GM19240 (cell line): ENCODE data around the gene IL1R2.

Experiments
- DNase-seq: peaks from one replicate; pipeline ENCODE4 v3.0.0; 2011; ENCODE audit warnings: low spot score; ENCODE audit not compliant: insufficient read length

IL1R2 gene, protein sequence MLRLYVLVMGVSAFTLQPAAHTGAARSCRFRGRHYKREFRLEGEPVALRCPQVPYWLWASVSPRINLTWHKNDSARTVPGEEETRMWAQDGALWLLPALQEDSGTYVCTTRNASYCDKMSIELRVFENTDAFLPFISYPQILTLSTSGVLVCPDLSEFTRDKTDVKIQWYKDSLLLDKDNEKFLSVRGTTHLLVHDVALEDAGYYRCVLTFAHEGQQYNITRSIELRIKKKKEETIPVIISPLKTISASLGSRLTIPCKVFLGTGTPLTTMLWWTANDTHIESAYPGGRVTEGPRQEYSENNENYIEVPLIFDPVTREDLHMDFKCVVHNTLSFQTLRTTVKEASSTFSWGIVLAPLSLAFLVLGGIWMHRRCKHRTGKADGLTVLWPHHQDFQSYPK

GRCh38 chr2:101991721-101992145, at the start of gene IL1R2:
TSS of gene IL1R2 (plus strand) at chr2:101991960. CDS start at chr2:102008576, 16,616 bp downstream.
- DNase-seq: no peak

GRCh38 chr2:101942851-101943250, 48.9 kb upstream of the IL1R2 start:
- no peak for DNase-seq

- DNase-seq: no peak
Measured at GRCh38 chr2:101946372-101947039, 45.3 kb upstream of the IL1R2 start.

GRCh38 chr2:101947374-101947773, 44.4 kb upstream of the IL1R2 start:
- no peak for DNase-seq

DNA sequence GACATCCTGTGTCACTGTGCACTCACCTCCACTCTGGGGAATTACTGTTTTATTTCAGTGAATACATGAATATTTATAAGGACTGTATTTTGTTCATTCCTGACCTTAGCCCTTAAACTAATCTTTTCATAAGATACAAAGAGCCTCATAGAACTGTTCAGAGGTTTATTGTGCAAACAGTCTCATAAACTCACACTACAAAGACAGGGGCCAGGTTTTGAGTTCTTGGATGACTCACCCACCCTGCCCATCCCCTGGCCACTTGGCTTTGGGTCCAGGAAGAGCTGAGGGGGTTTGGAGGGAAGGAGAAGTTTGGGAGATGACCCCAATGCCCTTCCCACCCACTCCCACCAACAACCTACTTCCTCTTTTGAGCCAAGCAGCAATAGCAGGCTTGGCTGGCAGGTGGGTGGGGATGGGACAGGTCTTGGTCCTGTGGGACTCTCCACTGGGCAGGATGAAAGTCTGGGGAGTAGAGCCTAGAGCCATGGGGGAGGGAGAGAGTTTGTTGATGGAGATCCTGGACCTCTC, 43.1 kb upstream of the IL1R2 start:
- no peak for DNase-seq

- DNase-seq: no peak
Measured at GRCh38 chr2:101949304-101949703, 42.5 kb upstream of the IL1R2 start.

DNA sequence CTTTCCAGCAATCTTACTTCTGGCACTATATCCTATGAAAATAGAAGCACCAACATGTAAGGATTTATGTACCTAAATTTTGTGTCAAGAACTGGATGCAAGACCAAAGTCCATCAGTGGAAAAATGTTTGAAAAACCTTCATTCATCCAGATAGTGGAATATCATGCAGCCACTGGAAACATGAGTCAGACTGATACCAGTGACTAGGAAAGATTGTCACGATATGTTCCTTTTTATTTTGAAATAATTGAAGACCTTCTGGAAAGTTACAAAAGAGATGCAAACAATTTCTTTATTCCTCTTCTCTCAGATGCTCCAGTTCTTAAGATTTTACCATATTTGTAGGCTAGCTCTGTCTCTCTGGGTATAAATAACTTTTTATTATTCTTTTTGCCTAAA, 40.5 kb upstream of the IL1R2 start:
- no peak for DNase-seq

DNA sequence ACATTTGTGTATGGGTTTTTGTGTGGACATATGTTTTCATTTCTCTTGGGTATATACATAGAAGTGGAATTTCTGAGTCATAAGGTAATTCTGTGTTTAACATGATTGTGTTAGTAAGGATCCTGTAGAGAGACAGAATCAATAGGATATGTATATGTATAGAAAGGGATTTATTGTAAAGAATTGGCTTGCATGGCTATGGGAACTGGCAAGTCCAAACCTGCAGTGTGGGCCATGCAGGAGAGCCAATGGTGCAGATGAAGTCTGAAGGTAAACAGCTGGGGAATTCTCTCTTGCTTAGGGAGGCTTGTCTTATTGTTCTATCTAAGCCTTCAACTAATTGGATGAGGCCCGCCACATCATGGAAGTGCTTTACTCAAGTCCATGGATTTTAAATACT, 39.2 kb upstream of the IL1R2 start:
- no peak for DNase-seq

DNA sequence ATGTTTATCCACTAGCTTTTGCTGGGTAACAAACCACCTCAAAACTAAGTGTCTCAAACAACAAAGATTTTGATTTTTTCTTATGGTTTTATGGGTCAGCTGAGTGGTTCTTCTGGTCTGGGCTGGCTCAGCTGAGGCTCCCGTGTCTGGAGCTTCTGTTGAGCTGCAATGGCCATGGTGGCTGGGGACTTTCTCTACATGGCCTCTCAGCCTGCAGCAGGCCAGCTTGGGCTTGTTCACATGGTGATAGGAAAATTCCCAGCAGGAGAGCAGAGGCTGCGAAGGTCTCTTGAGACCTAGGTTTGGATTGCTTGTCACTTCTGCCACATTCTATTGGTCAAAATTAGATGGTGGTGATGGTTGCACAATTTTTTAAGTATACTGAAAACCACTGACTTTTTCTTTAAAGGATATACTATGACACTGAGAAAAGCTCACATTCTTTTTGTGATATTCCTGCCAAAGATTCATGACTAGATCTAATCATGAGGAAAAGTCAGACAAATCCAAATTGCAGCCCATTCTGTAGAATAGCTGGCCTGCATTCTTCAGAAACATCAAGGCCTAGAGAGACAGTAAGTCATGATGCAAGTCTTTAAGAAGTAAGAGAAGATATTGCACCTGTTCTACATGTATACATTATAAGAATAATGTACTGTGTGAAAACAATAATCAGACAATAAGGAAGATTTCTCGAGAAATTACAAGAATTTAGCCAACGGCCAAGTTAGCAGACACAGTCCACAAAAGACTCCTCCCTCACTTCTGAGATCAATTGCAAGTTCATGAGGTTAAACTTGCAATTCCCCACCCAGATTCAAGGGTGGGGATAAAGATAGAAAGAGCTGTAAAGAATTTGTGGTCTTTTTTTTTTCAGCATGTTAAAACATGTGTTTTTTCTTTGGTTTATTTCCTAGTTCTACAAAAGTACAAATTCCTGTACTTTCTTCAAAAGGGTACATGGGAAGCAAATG, 35.0 kb upstream of the IL1R2 start:
- DNase-seq: no peak

- no peak for DNase-seq
Measured at GRCh38 chr2:101958061-101958460, 33.7 kb upstream of the IL1R2 start.

DNA sequence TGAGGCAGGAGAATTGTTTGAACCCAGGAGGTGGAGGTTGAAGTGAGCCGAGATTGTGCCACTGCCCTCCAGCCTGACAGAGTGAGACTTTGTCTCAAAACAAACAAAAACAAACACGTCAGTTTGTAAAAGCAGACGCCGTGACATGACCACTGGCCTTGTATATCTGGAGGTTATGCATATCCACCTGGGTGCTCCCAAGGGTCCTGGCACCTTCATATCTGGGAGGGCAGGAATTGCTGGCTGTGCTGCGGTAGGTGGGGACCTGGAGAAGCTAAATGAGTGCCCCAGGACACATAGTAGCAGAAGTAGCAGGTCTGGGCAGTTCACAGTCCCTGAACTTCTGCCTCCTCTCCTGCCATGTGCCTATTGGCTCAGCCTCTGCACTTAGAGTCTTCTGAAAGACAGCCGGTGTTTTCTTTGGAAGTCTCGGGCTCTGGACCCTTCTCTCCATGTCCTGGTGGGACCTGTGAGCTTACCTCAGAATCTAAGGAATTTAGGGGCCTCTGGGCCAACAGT, 30.9 kb upstream of the IL1R2 start:
- no peak for DNase-seq

GRCh38 chr2:101961338-101962191, 30.2 kb upstream of the IL1R2 start:
- DNase-seq: no peak

- DNase-seq: no peak
Measured at GRCh38 chr2:101962309-101962708, 29.5 kb upstream of the IL1R2 start.

GRCh38 chr2:101963198-101963597, 28.6 kb upstream of the IL1R2 start:
- no peak for DNase-seq

DNA sequence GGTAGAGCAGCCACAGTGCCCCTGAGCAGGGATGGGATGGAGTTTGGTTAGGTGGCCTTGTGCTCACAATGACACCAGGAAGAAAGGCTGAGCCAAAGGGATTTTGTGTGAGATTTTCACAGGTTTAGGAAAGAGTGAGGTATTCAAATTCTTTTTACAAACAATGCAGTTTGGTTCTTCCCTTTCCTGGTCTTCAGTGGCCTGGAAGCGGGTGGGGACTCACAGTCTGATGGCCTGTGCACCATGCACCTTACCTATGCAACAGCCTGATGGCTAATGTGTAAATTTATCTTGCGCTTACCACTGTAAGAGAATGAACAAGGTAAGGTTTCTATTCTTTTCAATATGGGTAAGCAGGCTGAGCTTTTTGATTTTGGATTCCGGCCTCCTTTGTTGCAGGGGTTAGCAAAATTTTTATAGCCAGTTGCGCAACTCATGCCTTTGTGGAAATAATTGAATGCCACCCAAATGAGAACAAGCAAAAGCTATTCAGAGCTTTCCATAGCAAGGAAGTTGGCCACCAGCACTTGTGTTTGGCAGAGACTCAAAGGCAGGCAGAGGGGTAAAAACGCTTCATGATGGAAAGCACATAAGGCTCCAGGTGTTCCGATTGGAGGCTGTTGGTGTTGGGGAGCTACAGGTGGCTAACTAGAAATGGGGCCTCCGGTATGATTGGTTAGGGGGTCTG, 23.8 kb upstream of the IL1R2 start:
- no peak for DNase-seq

DNA sequence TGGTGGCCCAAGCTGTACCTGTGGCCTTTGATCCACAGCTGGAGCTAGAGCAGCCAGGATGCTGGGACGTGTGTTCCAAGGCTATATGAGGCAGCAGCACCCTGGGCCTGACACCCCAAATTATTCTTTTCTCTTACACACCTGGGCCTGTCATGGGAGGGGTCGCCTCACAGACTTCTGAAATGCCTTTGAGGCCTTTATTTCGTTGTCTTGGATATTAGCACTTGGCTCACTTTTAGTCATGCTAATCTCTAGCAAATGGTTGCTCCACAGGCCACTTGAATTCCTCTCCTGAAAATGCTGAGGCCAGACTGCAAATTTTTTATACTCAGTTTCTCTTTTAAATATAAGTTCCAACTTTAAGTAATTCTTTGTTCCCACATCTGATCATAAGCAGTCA, 22.0 kb upstream of the IL1R2 start:
- DNase-seq: no peak

DNA sequence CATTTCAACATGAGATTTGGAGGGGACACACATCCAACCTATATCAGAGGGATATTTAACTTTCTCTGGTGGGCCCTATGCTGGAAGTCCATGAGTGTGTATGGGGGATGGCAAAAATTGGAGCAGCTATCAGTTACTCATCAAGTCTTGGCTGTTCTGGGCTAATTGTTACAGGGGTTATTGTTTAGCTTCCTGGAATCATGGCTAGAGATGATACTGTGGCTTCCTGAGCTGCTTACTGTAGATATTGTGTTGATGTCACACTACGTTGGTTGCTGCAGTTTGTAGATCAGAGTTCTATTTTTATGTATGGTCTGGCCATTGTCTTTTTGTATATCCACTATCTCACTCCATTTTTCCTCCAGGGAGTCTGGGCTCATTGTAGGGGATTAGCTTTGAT, 20.9 kb upstream of the IL1R2 start:
- no peak for DNase-seq

DNA sequence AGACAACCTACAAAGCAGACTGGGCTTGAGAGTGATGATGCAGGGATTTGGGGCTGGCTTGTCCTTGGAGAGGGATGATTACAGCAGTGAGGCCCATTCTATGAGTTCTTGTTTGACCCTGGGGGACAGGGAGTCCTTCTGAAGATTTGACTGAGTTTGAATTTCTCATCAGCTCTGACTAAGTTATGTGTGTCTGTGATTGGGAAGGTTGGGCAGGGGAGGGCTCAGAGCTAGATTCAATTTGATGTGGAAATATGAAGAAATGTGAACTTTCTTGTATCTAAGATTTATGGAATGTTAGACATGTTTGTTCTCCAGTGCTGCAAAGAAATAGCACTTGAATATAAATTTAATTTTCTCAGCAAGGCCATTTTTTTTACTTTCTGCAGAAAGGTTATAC, 19.9 kb upstream of the IL1R2 start:
- no peak for DNase-seq

DNA sequence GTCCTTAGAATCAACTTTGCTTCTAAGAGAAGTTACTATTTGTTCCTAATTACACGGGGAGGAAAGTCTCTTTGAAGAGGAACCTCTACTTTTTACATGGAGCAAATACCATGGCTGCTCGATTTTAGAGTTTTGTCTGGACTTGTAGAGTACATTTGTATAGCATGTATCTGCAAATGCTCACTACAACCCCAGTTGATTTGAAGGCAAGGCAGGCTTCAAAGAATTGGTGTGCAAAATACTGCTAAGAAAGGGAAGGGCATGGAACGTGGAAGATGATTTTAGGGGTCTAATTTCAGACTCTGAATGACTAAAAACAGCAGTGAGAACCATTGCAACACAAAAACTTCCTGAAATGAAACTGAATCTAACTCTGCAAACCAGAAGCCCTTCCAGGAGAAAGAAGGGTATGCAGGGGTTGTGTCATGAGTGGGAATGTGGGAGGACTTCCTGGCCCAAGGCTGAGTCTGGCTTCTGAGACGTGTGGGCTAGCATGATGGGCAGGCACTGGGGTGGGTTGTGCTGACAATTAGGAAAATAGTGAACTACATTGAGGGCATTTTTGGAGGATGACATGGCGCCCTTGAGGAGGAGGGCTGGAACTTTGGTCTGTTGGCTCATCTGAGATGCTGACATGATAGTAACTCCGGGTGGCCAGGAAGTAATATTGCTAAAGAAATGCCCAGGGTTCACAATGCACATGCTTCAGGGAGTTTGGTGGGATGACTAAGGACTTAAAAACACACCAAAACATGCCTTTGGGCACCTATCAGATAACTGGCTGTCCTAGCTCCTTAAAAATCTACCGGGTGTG, 18.9 kb upstream of the IL1R2 start:
- no peak for DNase-seq
